ENCODE data around the gene AURKB.

The AURKB gene

DNA sequence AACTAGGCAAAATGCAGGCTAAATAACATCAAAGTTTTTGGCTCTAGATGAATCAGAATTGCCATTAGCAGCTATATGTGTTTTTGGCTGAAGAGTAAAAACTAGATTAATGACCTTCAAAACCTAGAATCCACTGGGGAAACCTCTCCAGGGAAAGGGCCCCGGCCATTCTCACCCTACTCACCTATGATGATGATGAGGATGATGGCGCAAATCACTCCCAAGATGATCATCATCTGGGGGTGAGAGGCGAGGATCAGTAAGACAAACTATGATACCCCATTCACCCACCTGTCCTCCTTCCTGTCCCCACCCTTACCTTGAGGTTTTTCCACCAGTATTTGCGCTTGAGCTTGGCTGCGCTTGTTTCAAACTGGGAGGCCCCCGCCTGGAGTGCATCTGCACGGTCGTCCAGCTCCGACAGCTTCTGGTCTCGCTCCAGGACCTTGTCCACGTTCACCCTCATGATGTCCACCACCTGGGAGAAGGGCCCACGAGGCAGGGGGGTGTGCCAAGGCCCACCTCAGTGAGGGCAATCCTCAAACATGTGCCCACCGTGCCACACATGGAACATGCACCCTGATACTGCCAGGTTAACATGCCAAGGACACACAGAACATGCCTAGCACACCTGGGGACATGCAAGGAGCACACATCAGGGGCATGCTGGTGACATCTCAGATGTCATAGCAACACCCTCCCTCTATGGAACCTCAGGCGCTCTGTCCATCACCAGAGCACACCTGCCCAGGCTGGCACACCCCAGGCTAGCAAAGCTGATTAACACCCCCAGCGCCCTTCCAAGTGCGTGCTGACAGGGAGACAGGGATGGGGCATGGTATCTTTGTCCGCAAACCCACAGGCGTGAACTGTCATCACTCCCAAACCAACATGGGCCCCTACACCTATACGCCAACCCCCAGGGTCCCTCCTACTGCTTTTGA lies 48.8 kb downstream of the AURKB start:
- no peak for DNase-seq (ENCODE audit: low read depth)

DNA sequence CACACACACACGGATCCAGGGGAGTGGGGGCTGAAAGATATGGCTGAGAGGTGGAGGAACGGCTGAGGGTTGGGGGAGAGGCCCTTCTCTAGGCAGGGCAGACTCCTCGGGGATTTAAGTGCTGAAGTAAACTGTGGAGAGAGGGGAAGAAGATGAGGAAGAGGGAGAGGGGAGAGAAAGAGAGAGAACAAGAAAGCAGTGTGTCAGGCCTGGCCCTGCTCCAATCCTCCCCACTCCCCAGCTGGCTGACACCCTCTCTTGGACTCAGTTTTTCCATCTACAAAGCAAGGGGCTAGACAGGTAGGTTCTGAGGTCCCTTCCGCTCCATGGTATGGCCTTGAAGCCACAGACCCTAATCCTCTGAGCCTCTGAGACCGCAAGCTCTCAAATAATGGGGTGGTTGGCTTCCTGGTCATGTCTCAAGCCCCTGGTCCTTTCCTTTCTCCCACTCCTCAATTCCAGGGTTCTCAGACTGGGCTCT lies 49.6 kb downstream of the AURKB start:
- no peak for DNase-seq (ENCODE audit: low read depth)

DNA sequence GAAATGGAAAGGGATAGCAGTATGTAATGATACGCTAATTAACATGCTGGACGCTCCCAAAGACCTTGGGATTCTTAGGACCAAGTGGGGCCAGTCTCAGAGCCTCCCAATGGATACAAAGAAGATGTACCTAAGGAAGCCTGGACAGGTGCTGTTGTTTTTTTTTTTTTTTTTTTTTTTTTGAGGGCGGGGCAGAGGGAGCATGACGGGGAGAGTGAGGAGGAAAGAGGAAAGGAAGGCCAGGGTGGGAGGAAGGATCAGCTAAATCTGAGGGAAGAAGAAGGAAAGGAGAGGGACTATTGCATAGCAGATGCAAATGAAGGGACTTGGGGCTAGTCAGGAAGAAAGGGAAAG lies 50.2 kb downstream of the AURKB start:
- DNase-seq (ENCODE audit: low read depth) = no peak

DNA sequence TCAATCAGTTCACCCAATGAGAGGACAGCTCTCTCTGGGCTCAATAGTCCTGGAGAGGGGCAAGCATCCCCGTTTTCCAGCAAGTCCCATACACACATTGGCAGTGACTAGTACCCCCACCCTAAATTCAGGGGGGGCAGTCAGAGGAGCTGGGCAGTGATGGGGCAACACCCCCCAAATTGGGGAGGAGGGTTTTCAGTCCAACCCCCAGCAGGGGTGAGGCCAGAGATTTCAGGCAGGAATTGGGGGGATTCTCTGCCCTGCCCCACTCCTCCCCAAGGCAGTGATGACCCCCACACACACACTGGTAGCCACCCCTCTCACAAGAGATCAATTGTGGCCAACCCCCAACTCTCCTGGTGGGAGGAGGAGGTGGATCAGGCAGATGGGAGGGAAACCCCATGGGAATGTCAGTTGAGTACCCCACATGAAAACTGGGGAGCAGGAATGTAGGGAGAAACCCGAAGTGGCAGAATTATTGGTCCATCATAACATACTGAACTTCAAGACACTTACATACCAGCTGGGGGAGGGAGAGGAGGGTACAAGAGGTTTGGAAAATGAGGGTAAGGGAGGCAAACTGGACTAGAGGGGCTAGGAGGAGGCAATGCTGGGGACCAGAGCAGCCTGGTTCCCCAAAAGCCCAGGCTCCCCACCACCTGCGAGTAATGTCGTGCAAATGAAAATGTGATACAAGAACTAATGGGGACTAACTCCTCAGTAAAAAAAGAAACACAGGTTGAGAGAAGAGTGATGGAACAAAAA lies 50.7 kb downstream of the AURKB start:
- DNase-seq (ENCODE audit: low read depth) = no peak

DNA sequence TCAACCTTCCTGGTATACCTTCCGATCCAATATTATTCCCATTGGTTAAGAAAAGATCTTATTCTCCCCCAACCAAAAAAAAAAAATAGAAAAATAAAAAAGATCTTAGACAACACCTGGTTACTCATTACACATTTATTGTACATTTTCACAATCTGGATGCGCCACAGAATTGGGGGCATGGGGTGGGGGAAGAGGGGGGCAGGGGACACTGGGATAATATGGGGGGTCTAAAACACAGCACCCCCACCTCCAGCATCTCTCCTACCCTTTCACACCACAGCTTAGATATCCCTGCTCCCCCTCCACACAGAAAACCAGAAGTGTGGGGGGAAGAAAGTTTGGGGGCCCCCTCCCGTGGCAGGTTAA lies 51.4 kb downstream of the AURKB start:
- no peak for DNase-seq (ENCODE audit: low read depth)

DNA sequence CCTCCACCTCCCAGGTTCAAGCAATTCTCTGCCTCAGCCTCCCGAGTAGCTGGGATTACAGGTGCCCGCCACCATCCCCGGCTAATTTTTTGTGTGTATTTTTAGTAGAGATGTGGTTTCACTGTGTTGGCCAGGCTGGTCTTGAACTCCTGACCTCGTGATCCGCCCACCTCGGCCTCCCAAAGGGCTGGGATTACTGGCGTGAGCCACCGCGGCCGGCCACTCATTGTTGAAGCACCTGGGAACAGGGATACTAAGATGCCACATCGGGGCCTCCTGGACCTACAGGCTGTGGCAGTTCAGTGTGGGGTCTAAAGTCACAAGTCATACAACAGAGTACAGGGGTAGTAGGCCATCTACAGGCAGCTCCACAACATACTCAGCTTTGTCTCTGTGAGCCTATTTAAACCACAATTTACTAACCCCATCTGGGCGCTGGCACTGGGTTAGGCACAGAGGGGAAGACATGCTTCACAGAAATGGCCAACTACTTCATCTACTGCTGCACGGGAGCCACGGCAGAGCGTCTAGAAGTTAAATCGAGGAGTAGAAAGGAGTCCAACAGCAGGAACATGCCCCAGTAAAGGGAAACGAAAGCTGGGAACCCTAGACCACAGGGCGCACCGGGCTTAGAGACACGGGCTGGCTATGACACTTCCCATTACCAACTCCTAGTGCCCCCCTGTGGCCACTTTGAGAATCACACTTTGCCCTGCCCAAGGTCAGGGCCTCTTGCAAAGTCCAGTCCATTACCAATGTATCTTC lies 51.9 kb downstream of the AURKB start:
- DNase-seq (ENCODE audit: low read depth) = peak; percentile 86

DNA sequence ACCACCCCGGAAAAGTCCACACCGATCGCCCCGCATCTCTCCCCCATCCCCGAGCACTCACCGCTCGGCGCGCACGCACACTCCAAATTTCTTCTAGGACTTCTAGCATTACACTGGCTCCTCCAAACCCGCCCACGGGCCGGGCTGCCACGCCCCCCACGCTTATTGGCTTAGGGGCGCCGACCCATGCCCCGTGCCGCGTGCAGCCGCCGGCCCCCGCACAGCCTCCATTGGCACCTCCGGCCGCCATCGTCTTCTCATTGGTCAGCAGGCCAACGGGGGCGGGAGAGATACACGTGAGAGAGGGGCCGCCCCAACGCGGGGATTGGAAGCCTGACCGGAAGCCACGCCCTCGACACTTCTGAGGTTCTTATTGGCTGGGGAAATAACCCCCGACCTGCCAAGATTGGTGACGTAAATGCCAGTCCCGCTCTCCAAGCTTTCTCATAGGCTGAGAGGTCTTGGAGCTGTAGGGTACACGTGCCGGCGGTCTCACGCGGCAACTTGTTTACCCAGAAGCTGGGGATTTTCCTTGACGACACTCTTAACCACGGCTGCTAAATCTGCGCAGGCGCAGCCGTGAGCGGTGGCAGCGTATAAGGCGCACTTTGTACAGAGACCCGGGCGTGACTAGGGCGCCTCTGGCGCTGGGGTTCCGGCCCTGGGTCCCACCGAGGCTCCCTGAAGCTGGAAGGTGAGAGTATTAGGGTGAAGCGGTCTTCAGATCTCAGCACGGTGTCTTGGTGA lies 54.0 kb downstream of the AURKB start:
- peak; percentile 100 for DNase-seq (ENCODE audit: low read depth)

DNA sequence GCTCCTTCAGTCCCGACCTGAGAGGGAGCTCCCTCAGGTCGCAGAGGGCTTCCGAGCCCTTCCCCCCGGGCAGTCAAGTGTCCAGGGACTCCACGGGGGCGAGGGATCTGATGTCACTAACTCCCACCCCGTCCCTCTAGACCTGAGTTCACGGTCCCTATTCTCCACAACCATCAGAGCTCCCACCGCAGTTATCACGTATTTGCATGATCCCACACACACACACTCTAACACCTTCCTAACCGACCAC lies 54.5 kb downstream of the AURKB start:
- no peak for DNase-seq (ENCODE audit: low read depth)

DNA sequence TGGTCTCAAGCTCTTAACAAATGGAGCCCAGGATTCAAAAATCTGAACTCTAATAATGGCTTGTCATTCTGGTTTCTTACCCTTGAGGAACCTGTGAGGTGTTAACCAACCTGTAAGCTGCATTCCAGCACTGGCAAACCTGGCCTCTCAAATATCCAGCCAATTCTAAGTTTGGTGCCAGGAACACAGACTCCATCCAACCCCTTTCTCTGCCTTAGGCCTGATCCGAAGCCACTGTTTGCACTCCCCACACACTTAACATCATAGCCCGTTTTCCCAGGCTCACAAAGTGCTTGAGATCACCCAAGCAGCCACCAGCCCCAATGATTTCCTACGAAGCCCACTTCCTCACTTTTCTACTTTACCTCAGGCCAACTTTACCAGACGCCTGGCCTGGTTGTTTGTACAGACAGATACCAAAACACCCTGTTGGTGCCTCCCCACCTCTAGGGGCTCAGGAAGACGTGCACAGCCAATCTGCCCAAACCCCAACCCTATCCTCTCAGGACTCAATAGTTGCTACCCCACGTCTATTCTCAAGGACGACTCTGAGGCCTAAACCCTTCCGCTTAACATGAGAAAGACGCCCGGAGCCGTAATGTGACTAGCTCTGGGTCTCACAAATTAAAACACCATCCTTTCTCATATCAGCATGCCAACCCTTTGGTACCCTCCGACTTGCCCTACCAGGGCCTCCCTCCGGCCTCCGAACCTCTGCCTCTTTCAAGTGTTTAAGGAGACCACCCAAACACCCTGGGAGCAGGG lies 55.0 kb downstream of the AURKB start:
- peak; percentile 38 for DNase-seq (ENCODE audit: low read depth)

Measured in iris pigment epithelial cell (primary cell).